GM19193 (cell line): ENCODE results near the gene POLR1D.

ENCODE experiments used
- POLR2A ChIP-seq: IDR thresholded peaks from 4 replicates; pipeline ENCODE4 v1.6.1; 2011; ENCODE audit not compliant: insufficient read depth, insufficient read length; ENCODE audit errors: extremely low read depth

POLR1D gene

DNA sequence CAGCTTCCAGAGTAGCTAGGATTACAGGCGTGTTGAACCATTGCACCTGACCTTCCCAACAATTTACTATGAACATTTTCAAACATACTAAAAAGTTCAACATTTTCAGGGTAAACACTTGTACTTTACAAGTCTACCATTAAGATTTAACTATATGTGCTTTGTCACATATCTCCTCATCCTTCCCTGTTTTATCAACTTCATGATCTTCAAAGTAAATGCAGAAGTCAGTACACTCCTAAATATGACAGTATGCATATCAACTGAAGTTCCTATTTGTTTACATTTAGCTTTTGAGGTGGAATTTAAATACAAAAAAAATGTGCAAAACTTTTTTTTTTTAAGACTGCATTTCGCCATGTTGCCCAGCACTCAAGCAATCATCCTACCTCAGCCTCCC is 19.9 kb upstream of the POLR1D start:
- no peak for TF ChIP-seq POLR2A

DNA sequence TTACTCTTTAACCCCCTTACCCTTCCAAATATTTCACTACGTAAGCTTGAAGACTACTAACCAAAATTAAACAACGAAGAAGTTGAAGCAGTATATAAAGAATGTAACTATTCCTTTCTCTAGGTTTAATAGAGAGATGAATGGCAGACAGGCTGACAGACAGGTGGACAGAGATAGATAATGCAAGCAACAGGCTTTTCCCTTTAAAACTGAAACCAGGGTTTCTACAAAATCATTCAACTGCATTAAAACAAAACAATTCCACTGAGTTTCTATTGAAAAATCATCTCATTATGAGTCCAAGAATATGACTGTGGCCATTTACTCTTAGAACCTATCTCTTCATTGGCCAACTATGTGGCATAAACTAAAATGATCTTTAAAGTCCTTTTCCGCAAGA is 16.6 kb upstream of the POLR1D start:
- TF ChIP-seq POLR2A = no peak

DNA sequence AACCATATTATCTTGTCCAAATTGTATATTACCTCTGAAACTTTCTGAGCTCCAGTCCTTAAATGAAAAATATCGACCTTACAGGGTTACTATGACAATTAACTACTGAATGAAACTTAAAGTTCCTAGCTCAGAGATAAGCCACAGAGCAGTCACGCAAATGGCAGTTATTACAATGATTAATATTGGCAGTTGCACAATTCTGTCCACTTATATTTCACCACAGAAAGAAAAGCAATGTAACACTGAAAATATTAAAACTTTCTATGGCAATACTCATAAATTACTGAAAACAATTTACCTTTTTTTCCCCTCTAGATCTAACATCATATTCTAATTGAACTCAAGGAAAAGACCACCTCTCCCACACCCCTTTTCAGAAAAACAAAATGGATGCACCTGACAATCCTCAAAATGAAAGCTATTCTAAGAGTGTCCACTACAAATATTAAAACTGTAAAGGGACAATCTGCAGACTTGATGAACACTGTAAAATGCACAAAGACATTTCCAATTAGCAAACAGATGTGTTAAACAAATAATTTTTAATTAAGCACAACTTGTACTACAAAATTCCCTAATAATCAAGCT is 16.0 kb upstream of the POLR1D start:
- TF ChIP-seq POLR2A = no peak

DNA sequence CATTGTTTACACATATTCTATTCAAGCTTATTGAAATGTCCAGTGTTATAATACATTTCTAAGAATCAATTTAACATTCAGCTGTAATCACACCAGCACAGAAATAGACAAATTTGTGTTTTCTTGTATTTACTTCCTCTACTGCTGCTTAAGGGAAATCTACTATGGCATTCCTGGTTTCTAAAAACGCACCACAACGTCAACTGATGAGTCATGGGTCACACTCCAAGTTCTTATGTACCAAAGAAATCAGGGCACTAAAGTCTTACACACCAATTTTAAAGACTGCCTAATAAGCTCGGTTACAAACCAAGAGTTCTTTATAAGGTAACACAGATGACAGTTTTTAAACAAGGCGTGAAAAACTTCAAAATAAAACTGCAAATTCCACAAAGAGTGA is 14.6 kb upstream of the POLR1D start:
- no peak for TF ChIP-seq POLR2A

DNA sequence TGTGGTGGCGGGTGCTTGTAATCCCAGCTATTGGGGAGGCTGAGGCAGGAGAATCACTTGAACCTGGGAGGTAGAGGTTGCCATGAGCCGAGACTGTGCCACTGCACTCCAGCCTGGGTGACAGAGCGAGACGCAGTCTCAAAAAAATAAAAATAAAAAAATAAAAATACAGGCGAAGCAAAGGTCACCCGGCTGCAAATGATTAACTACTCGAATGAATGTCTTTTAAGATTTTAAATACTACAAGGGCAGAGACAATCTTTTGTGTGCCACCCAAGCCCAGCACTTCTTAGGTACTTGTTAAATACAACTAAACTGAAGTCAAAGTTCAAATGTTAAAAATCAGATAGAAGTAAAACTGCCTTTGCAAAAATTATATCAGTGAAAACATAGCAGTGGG is 8.1 kb upstream of the POLR1D start:
- no peak for TF ChIP-seq POLR2A

DNA sequence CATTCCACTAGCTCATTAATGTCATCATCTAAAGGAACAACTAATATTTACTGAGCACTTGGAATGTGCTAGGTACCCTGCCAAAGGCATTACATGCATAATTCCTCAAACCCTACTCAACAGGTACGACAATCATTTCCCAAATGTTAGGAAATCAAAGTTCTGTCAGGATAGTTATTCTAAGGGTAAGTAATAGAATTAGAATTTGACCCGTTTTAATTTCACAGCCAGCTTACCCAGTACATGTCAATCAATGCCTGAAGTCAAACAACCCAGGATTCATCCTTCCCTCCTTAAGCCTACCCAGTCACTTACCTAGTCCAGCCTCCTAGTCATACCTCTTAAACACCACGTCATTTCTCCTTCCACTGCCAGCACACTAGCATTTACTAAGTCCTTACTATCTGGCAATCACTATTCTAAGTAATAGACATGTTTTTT is 3.8 kb upstream of the POLR1D start:
- no peak for TF ChIP-seq POLR2A

DNA sequence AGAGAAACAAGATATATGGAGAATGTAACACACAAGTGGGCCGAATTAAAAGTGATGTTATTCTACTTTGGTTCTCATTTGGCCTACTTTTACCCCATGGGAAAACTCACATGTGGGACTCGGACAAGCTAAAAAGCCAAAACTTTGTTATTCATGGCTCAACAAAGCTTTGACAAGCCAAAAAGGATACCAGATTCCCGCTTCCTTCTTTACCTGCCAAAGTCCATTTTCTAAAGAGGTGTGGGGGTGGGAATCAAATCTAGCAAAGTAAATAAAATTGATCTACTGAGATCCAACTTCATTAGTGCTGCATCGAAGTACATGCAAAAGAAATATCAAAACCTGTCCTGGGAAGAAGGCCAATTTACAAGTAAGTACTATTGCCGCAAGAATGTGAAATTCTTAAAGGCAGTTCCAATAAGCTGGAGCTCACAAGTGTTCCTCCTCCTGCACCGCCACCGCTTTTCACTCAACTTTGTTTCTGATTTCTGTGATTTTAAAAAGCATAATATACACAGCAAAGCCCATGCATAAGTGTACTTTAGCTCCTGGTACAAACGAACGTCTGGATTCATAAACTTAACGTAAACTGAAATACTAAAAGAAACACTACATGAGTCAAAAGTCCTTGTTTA is 2.5 kb upstream of the POLR1D start:
- TF ChIP-seq POLR2A = no peak

DNA sequence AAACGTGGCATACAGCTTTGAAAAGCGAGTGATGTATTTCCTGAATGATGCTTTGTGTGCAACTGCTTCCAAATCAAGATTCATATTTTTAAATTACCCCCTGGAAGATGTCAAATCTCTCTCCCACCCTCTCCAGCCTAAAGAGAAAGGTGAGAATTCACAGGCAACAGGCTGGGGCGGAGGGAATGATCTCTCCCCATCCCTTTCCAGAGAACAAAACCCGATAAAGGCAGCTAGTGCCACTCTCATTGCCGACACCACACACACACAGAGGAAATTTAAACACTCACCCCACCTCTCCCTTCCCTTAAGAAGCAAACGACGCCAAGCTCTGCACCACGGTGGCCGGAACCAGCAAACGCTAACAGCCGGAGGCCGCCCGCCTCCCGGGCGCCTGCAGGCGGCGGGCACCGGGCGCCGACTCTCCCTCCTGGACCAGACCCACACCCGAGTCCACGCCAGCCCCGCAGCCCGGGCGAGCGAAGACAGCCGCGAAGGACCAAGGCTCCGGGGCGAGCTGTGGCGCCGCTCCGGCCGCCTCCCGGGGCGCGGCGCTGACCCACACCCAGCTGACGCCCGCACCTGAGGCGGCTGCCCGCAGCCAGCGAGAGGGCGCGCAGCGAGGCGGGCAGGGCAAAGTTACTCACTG is 1.8 kb upstream of the POLR1D start:
- TF ChIP-seq POLR2A = no peak

DNA sequence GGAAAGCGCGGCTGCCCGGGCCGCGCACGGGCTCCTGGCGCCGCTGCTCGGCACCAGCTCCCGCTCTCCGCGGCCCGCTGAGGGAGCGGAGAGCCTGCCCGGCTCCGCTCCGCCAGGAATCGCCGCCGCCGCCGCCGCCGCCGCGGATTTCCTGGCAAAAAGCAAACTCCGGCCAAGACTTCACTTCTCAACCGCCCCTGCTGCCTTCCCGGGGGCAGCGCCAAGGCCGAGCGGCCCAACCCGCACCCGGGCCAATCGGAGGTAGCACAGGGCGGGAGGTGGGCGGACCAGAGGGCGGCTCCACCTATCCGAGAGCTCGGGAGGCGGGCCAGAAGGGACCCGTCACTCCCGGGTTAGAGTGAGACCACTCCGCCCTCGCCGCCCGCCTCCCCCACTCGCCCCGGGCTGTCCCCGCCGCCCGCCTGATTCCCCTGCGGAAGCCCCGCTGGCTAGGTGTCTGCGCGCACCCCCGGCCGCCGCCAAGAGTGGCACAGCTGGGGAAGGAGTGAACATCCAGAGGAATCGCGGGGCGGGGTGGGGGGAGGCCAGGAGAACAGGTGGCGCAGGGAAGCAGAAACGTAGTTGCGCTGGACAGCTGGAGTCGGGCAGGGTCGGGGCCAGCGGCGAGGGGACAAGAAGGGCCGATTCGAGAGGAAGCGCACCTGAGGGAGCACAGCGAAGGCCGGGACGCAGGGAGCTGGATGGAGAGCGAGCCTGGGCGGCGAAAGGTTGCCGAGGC is 1.1 kb upstream of the POLR1D start, which contains the start of gene LNX2:
LNX2 (minus strand) TSS at position 153 of the 739 bp plus-strand sequence. CDS start 38,826 bp downstream, outside the sequence.
- TF ChIP-seq POLR2A = peak; percentile 56

DNA sequence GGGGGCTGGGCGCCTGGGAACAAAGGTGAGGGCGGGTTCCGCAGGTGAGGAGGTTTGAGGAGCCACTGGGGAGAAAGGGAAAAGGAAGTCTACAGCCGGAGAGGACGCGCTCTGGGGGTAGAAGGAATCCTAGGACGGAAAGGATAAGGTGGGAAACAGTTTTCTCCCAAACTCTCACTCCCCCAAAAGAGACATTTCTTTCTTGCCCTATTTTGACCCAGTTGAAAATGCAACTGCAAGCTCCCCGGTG is 651 bp upstream of the POLR1D start:
- TF ChIP-seq POLR2A = no peak

DNA sequence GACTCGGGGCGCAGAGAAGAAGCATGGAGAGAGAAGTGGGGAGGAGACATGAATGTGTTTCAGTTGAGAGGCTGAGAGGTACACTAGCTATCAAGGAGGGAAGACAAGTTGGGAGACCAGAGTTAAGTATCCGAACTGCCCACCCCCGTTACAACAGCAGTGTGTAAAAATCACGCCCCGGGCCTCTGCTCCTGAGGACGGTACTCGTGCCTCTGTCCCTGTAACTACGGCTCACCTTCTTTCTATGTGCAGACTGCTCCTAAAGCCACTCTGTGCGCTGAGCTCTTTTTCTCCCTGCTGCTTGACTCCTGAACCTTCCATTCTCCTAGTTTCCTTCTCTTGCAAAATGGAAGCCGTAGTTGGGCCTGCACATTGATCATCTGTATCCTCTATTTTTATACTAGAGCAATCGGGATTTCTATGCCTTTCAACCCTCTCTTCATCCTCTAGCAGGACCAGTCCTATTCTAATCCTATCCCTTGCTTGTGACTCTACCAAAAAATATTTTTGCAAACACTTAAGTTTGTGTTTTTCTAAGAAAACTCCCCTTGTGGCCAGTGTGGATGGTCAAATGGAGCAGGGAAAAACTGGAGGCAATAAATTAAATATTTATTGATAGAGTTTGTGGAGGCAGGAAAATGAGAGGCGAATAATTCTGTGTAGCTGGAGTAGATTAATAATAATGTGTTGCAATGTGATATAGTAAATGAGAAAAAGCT is 569 bp downstream of the POLR1D start:
- no peak for TF ChIP-seq POLR2A

DNA sequence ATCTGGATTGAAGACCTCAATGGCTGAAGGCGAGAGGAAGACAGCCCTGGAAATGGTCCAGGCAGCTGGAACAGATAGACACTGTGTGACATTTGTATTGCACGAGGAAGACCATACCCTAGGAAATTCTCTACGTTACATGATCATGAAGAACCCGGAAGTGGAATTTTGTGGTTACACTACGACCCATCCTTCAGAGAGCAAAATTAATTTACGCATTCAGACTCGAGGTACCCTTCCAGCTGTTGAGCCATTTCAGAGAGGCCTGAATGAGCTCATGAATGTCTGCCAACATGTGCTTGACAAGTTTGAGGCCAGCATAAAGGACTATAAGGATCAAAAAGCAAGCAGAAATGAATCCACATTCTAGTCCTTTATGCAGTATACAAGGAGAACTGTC is 1.2 kb downstream of the POLR1D start:
- TF ChIP-seq POLR2A = no peak

DNA sequence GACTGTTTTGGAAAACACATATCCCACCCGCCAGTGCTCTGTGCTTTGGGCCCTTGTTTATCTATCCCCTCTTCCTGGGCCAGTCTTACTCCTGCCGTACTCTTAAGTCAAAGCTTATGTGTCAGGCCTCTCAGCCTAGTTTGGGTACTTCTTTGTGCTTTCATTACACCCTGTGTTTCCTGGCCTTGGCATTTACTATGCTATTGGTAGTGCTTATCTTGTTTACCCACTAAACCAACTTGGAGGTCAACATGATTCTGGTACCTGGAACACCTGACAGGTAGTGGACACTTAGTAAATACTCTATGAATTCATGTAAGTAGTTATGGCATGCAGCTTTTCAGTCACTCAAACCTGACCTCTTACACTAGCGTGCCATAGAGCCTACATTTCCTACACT is 2.4 kb downstream of the POLR1D start:
- no peak for TF ChIP-seq POLR2A

DNA sequence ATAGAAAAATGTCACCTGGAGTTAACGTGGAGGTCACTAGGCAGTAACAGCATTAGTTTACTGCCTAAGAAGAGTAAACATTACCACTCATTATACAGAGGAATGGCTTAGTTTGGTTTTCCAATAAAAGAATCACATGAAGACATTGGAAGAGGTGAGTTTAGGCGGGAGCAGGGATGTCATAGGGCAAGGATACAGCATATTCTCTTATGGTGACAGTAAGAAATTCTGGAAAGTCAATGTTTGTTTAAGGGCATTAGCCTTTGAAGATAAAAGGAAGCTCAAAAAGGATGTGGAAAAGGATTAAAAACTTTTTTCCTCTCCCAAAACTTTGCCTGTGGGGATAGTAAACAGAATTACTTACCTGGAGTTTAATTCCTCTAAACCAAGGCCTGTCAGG is 4.1 kb downstream of the POLR1D start:
- no peak for TF ChIP-seq POLR2A

DNA sequence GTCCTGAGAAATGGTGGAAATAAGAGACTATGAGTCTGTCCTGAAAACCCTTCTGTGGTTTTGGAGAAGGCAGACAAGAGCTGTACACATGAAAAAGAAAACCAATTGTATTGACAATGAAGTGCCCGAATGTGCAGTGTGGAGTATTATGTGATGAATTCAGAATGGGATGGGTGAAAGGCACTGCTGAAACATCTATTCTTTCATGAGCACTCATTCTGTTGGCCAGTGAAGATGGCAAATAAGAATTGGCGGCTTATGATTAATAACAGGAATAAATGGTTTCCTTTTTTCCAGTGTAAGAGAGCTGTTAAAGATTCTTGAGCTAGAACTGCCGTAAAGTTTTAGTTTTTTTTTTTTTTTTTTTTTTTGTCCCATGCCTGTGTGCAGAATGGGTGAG is 5.7 kb downstream of the POLR1D start:
- no peak for TF ChIP-seq POLR2A
